HG02884 (cell line): ENCODE results near the gene PRM1.

Experiments used
- ATAC-seq: cut with Tn5 transposase; IDR thresholded peaks from one replicate; pipeline ENCODE4 v1.9.1; 2021; ENCODE audit warnings: mild to moderate bottlenecking, moderate library complexity; ENCODE audit not compliant: unreplicated experiment

PRM1 gene

GRCh38 chr16:11239644-11240632 is 41.2 kb downstream of the PRM1 start:
- no peak for ATAC-seq

GRCh38 chr16:11238272-11239202 is 42.6 kb downstream of the PRM1 start:
- no peak for ATAC-seq

- no peak for ATAC-seq
Observed at GRCh38 chr16:11236461-11237254, 44.5 kb downstream of the PRM1 start.

- no peak for ATAC-seq
Observed at GRCh38 chr16:11235703-11235991, 45.5 kb downstream of the PRM1 start.

GRCh38 chr16:11234884-11235702 is 46.0 kb downstream of the PRM1 start:
- ATAC-seq: no peak

GRCh38 chr16:11233727-11234376 is 47.3 kb downstream of the PRM1 start:
- ATAC-seq: no peak

- ATAC-seq: peak; percentile 48
Observed at GRCh38 chr16:11232852-11233726, 48.0 kb downstream of the PRM1 start.

- ATAC-seq: no peak
Observed at GRCh38 chr16:11232302-11232851, 48.8 kb downstream of the PRM1 start.

GRCh38 chr16:11231367-11231970 is 49.7 kb downstream of the PRM1 start:
- no peak for ATAC-seq
